ENCODE measurements around the gene NEURL1. TPM values are rescaled to one million over a fixed set of nuclear protein-coding genes. Genes with fewer than 3 reads are reported as not detected.

Gene NEURL1
- total RNA-seq, 1 experiment from 2014 or later = 1.7 TPM

DNA sequence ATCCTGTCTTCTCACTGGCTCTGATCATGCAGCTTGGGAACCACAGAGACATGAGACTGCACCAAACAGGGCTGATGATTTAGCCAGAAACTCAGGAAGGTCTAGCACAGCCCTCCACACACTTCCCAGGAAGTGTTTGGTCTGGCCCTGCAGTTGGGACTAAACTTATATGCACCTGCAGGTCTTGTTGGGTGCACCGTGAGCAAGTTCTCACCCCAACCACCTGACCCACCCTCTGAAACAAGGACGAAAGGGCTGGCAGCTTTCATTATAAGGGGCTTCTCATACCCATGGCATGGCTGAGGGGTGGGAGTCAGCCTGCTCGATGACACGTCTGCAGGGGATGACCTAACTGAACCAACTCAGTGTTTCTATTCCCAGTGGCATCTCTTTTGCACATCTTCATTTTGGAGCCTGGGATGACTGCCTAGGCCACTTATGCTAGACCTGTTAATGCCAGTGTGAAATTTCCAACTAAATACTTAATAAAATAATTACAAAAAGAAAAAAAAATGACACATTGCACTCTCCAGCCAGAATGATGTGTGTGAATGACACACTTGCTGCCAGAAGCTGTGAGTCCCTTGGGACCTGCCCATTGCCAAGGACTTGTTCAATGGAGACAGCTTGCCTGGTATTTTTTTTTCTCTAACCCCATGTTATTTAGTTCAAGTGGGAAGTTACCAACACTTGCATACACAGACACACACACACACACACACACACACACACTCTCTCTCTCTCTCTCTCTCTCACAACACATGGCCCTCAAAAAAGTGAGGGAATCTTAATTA is 102.6 kb downstream of the NEURL1 start:
- no peaks in the 10 kb centered on the region; the same call in 1 of the 2 replicates for H3K4me1 ChIP-seq (ENCODE audit: insufficient read depth, low read length)
- H3K27ac ChIP-seq (ENCODE audit: low read length) = no peak overlapping the region
- H3K9ac ChIP-seq (ENCODE audit: low read length) = no peak overlapping the region
- POLR2A ChIA-PET (ENCODE audit: unreplicated experiment) = no interaction called here
- DNase-seq = no peak
- H3K36me3 ChIP-seq (ENCODE audit: low read depth, low read length) = no peaks in the 10 kb centered on the region
- H3K79me2 ChIP-seq (ENCODE audit: low read length) = no peaks in the 10 kb centered on the region
- H4K20me1 ChIP-seq (ENCODE audit: low read length) = no peaks in the 10 kb centered on the region
- intact Hi-C loops (cut with micrococcal nuclease) = no loop called here
- CTCF ChIA-PET = no interaction called here
- no peaks in the 10 kb centered on the region for H3K9me3 ChIP-seq (ENCODE audit: low read length)
- ATAC-seq = no peak
- no peaks in the 10 kb centered on the region for H3F3A ChIP-seq (ENCODE audit: low read length, unreplicated experiment)
- no TSS peak for BruUV-seq (replicated peaks)
- no peak overlapping the region for H3K4me3 ChIP-seq (ENCODE audit: low read length)
- H3K4me2 ChIP-seq (ENCODE audit: low read length) = no peak overlapping the region
- no peaks in the 10 kb centered on the region for H3K9me2 ChIP-seq (replicated peaks; ENCODE audit: low read length)
- TF ChIP-seq, protein P1, sequence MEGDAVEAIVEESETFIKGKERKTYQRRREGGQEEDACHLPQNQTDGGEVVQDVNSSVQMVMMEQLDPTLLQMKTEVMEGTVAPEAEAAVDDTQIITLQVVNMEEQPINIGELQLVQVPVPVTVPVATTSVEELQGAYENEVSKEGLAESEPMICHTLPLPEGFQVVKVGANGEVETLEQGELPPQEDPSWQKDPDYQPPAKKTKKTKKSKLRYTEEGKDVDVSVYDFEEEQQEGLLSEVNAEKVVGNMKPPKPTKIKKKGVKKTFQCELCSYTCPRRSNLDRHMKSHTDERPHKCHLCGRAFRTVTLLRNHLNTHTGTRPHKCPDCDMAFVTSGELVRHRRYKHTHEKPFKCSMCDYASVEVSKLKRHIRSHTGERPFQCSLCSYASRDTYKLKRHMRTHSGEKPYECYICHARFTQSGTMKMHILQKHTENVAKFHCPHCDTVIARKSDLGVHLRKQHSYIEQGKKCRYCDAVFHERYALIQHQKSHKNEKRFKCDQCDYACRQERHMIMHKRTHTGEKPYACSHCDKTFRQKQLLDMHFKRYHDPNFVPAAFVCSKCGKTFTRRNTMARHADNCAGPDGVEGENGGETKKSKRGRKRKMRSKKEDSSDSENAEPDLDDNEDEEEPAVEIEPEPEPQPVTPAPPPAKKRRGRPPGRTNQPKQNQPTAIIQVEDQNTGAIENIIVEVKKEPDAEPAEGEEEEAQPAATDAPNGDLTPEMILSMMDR (conservative IDR thresholded peaks at IDR 0.05; ENCODE audit: low read depth, low read length) = no peak
- TF ChIP-seq EZH2phosphoT487 (IDR thresholded peaks at IDR 0.05; ENCODE audit: borderline replicate concordance, low read length) = no peak
- no peak for TF ChIP-seq EZH2 (IDR thresholded peaks at IDR 0.05; ENCODE audit: low read length, unreplicated experiment)
- no peaks in the 10 kb centered on the region for H3K27me3 ChIP-seq (ENCODE audit: low read length)
- no peak overlapping the region for H2AFZ ChIP-seq (ENCODE audit: low read length)

GRCh38 chr10:103597003-103597402 is 103.5 kb downstream of the NEURL1 start:
- Histone ChIP-seq H3K79me2 (ENCODE audit: low read length) (no peaks in the 10 kb centered on the region), H3K9me2 (replicated peaks; ENCODE audit: low read length) (no peaks in the 10 kb centered on the region), H3K9ac (ENCODE audit: low read length) (no peak overlapping the region), H2AFZ (ENCODE audit: low read length) (no peak overlapping the region), H3K4me2 (ENCODE audit: low read length) (no peak overlapping the region), H3K4me3 (ENCODE audit: low read length) (no peak overlapping the region), H3K36me3 (ENCODE audit: low read depth, low read length) (no peaks in the 10 kb centered on the region), H3F3A (ENCODE audit: low read length, unreplicated experiment) (no peaks in the 10 kb centered on the region), H3K27ac (ENCODE audit: low read length) (no peak overlapping the region), H3K27me3 (ENCODE audit: low read length) (no peaks in the 10 kb centered on the region), H3K9me3 (ENCODE audit: low read length) (no peaks in the 10 kb centered on the region), H4K20me1 (ENCODE audit: low read length) (no peaks in the 10 kb centered on the region), H3K4me1 (ENCODE audit: insufficient read depth, low read length) (no peaks in the 10 kb centered on the region; the same call in 1 of the 2 replicates)
- BruUV-seq (replicated peaks) = no TSS peak
- no peak for ATAC-seq
- CTCF ChIA-PET = no interaction called here
- POLR2A ChIA-PET (ENCODE audit: unreplicated experiment) = no interaction called here
- intact Hi-C loops (cut with micrococcal nuclease) = no loop called here
- DNase-seq = no peak
- TF ChIP-seq EZH2phosphoT487 (IDR thresholded peaks at IDR 0.05; ENCODE audit: borderline replicate concordance, low read length) (no peak), EZH2 (IDR thresholded peaks at IDR 0.05; ENCODE audit: low read length, unreplicated experiment) (no peak)
- TF ChIP-seq, protein P1 (conservative IDR thresholded peaks at IDR 0.05; ENCODE audit: low read depth, low read length) = no peak

- no peak overlapping the region for H3K9ac ChIP-seq (ENCODE audit: low read length)
- no TSS peak for BruUV-seq (replicated peaks)
- H3K4me1 ChIP-seq (ENCODE audit: insufficient read depth, low read length) = no peaks in the 10 kb centered on the region; the same call in 1 of the 2 replicates
- H3F3A ChIP-seq (ENCODE audit: low read length, unreplicated experiment) = no peaks in the 10 kb centered on the region
- POLR2A ChIA-PET (ENCODE audit: unreplicated experiment) = no interaction called here
- H3K4me3 ChIP-seq (ENCODE audit: low read length) = no peak overlapping the region
- ATAC-seq = peak; percentile 97
- no peaks in the 10 kb centered on the region for H3K9me3 ChIP-seq (ENCODE audit: low read length)
- no peaks in the 10 kb centered on the region for H3K79me2 ChIP-seq (ENCODE audit: low read length)
- H3K27ac ChIP-seq (ENCODE audit: low read length) = no peak overlapping the region
- no peaks in the 10 kb centered on the region for H3K9me2 ChIP-seq (replicated peaks; ENCODE audit: low read length)
- CTCF ChIA-PET = interaction anchor here (0.6 to 1.4 kb wide), 3 partner anchors 28 to 88 kb away, joined by 3 to 5 read pairs (median 3); no protein-coding TSS in a partner anchor
- H2AFZ ChIP-seq (ENCODE audit: low read length) = 0 out of 2 replicates have a peak overlapping the region, but pooled peaks have one; percentile 24
- no peaks in the 10 kb centered on the region for H3K27me3 ChIP-seq (ENCODE audit: low read length)
- H3K4me2 ChIP-seq (ENCODE audit: low read length) = no peak overlapping the region
- no peaks in the 10 kb centered on the region for H3K36me3 ChIP-seq (ENCODE audit: low read depth, low read length)
- TF ChIP-seq EZH2phosphoT487 (IDR thresholded peaks at IDR 0.05; ENCODE audit: borderline replicate concordance, low read length) = no peak
- no peak for TF ChIP-seq EZH2 (IDR thresholded peaks at IDR 0.05; ENCODE audit: low read length, unreplicated experiment)
- TF ChIP-seq, protein P1 (conservative IDR thresholded peaks at IDR 0.05; ENCODE audit: low read depth, low read length) = peak; percentile 82
- no peaks in the 10 kb centered on the region for H4K20me1 ChIP-seq (ENCODE audit: low read length)
- DNase-seq = peak; percentile 79
- intact Hi-C loops (cut with micrococcal nuclease) = loop anchor here (1.0 kb wide), 1 partner anchor 88 kb away; no protein-coding TSS in a partner anchor
These were observed 105.2 kb downstream of the NEURL1 start for GRCh38 chr10:103598654-103599115.

All from PC-3 (cell line).